Adrenal gland (tissue), 5 donors: Measurements from ENCODE around the gene SLC5A6.

Experiments
- CTCF ChIP-seq, 6 experiments: fragments of 450-650 bp in 4 of 6; fragments of 200-600 bp in 2 of 6; sonication (generic) in 1 of 6; IDR thresholded peaks; 1 replicate in 5 of 6; 2 replicates in 1 of 6; pipeline versions ENCODE4 v1.5.1 to v1.8.0; 2016 to 2021; ENCODE audit warnings: antibody characterized with exemption in 6 of 6, mild to moderate bottlenecking in 2 of 6, moderate library complexity in 1 of 6
- POLR2A ChIP-seq, 2 donors: fragments of 450-650 bp; IDR thresholded peaks; one replicate each; pipeline ENCODE4 v1.6.1; 2017; ENCODE audit warnings: antibody characterized with exemption in 2 of 2, mild to moderate bottlenecking in 2 of 2, moderate library complexity in 1 of 2
- donor health status: DM: no; HTN: no; CAD: no.

DNA sequence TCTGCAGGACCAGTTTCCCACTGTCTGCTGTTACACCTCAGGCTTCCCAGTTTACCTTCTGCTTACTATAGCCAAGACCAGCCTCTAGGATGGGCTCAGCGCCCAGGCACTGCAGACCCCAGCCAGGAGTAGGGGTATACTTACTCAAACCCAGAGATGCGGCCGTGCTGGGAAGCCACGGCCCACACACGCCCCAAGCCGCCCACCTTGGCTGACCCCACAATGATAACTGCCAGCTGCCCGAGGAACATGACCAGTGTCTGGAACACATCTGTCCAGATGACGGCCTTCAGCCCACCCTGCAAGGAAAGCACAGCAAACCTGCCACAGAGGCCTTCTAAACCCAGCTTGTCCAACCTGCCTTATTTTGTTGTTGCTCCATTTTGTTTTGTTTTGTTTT lies 6.9 kb downstream of the SLC5A6 start:
- no peak for TF ChIP-seq POLR2A (IDR thresholded peaks at IDR 0.05)
- TF ChIP-seq CTCF (IDR thresholded peaks at IDR 0.05), result no peak
